H1 (cell line): ENCODE measurements around the gene HOMER1. TPM values are rescaled to one million over a fixed set of nuclear protein-coding genes. Genes with fewer than 3 reads are reported as not detected.

Experiments
- CTCF ChIA-PET: fragments of 300-600 bp; sonication (Branson Sonifier 250); formaldehyde crosslinking; loops from one replicate; lab custom pipeline; 2021; ENCODE audit not compliant: partially characterized antibody; lab: Charles Lee
- POLR2A ChIA-PET: fragments of 300-600 bp; sonication (Branson Sonifier 250); formaldehyde crosslinking; loops from one replicate; lab custom pipeline; 2021; ENCODE audit warnings: inconsistent platforms; ENCODE audit not compliant: partially characterized antibody; lab: Charles Lee
- DNase-seq, 2 experiments: peaks; one replicate each; pipeline versions ENCODE4 v3.0.0 to v3.0.0-alpha.2; 2010 to 2022; ENCODE audit warnings: low spot score in 2 of 2, low read depth in 1 of 2, mixed read lengths in 1 of 2
- FAIRE-seq: peaks from 2 replicates; lab custom pipeline; 2011; peaks lifted over from hg19 to GRCh38; lab: Jason Lieb, UNC
- H2AFZ ChIP-seq: 2 replicates; pipeline ENCODE4 v1.8.1; 2012; ENCODE audit warnings: low read length, inconsistent platforms
- H2AK5ac ChIP-seq: 2 replicates; pipeline ENCODE4 v1.6.1; 2013; ENCODE audit warnings: low read depth, low read length
- H2BK120ac ChIP-seq: replicated peaks from 2 replicates; pipeline ENCODE3; 2013; ENCODE audit warnings: low read depth, low read length, inconsistent platforms
- H2BK12ac ChIP-seq: 2 replicates; pipeline ENCODE4 v1.6.1; 2013; ENCODE audit warnings: low read depth, low read length
- H2BK15ac ChIP-seq: 2 replicates; pipeline ENCODE4 v1.6.1; 2013; ENCODE audit warnings: low read length
- H2BK20ac ChIP-seq: 2 replicates; pipeline ENCODE4 v1.6.1; 2013; ENCODE audit warnings: low read length
- H2BK5ac ChIP-seq: 2 replicates; pipeline ENCODE4 v1.6.1; 2013; ENCODE audit warnings: low read depth, low read length
- H3K14ac ChIP-seq: 2 replicates; pipeline ENCODE4 v1.6.1; 2013; ENCODE audit warnings: inconsistent platforms; ENCODE audit not compliant: insufficient read length
- H3K18ac ChIP-seq: 2 replicates; pipeline ENCODE4 v1.6.1; 2013; ENCODE audit warnings: low read length; ENCODE audit errors: extremely low read depth
- H3K23ac ChIP-seq: 2 replicates; pipeline ENCODE4 v1.6.1; 2013; ENCODE audit warnings: inconsistent platforms; ENCODE audit not compliant: insufficient read length
- H3K23me2 ChIP-seq: 2 replicates; pipeline ENCODE4 v1.6.1; 2013; ENCODE audit warnings: low read depth, low read length
- H3K27ac ChIP-seq: 2 replicates; pipeline ENCODE4 v1.6.1; 2011; ENCODE audit warnings: low read depth, low read length, inconsistent platforms
- H3K27me3 ChIP-seq, 4 experiments: replicated peaks in 1 of 4; 1 replicate in 1 of 4; 2 replicates in 3 of 4; pipeline versions ENCODE4 v1.6.1 to v1.8.1; 2011 to 2013; ENCODE audit warnings: low read length in 3 of 4, mild to moderate bottlenecking in 3 of 4, inconsistent platforms in 2 of 4, mixed read lengths in 2 of 4, moderate library complexity in 1 of 4; ENCODE audit not compliant: control insufficient read depth in 3 of 4, insufficient read depth in 3 of 4; ENCODE audit errors: extremely low read depth in 1 of 4
- H3K36me3 ChIP-seq, 4 experiments: 2 replicates each; pipeline versions ENCODE4 v1.6.1 to v1.8.1; 2011 to 2013; ENCODE audit warnings: mild to moderate bottlenecking in 4 of 4, low read length in 3 of 4, moderate library complexity in 2 of 4, control low read depth in 1 of 4, inconsistent platforms in 1 of 4; ENCODE audit not compliant: insufficient read depth in 4 of 4, control insufficient read depth in 2 of 4
- H3K4ac ChIP-seq: replicated peaks from 2 replicates; pipeline ENCODE3; 2013; ENCODE audit warnings: low read length, low read depth, mixed read lengths, inconsistent platforms; ENCODE audit not compliant: insufficient read length
- H3K4me1 ChIP-seq, 4 experiments: replicated peaks in 1 of 4; 1 replicate in 1 of 4; 2 replicates in 3 of 4; pipeline versions ENCODE4 v1.6.1 to v1.8.1; 2011 to 2013; ENCODE audit warnings: low read length in 3 of 4, inconsistent platforms in 2 of 4, mixed read lengths in 1 of 4; ENCODE audit not compliant: insufficient read depth in 4 of 4, control insufficient read depth in 3 of 4
- H3K4me2 ChIP-seq, 2 experiments: 2 replicates each; pipeline versions ENCODE4 v1.6.1 to v1.8.1; 2011 to 2013; ENCODE audit warnings: low read depth in 2 of 2, low read length in 2 of 2, control low read depth in 1 of 2, inconsistent platforms in 1 of 2, mild to moderate bottlenecking in 1 of 2; ENCODE audit not compliant: insufficient read depth in 1 of 2
- H3K4me3 ChIP-seq, 4 experiments: fragments of 200-600, 300-600 bp in 1 of 4; sonication (generic), shearing (Covaris generic), sonication (Bioruptor Twin) in 1 of 4; 2 replicates each; pipeline versions ENCODE4 v1.5.1 to v1.8.1; 2011 to 2016; ENCODE audit warnings: low read length in 4 of 4, low read depth in 3 of 4, control low read depth in 2 of 4, inconsistent platforms in 2 of 4, mild to moderate bottlenecking in 2 of 4, mixed read lengths in 1 of 4, moderate library complexity in 1 of 4; ENCODE audit not compliant: insufficient read depth in 2 of 4; ENCODE audit errors: extremely low read depth in 1 of 4
- H3K56ac ChIP-seq: replicated peaks from 2 replicates; pipeline ENCODE3; 2013; ENCODE audit warnings: low read depth, mild to moderate bottlenecking, mixed read lengths, low read length, inconsistent platforms; ENCODE audit not compliant: insufficient read length
- H3K79me1 ChIP-seq: 2 replicates; pipeline ENCODE4 v1.6.1; 2013; ENCODE audit warnings: low read depth, low read length, control low read depth
- H3K79me2 ChIP-seq, 2 experiments: 2 replicates each; pipeline versions ENCODE4 v1.6.1 to v1.8.1; 2012 to 2013; ENCODE audit warnings: low read length in 2 of 2, mild to moderate bottlenecking in 2 of 2, inconsistent platforms in 1 of 2; ENCODE audit not compliant: insufficient read depth in 2 of 2, control insufficient read depth in 1 of 2
- H3K9ac ChIP-seq, 4 experiments: replicated peaks in 1 of 4; 1 replicate in 1 of 4; 2 replicates in 3 of 4; pipeline versions ENCODE4 v1.6.1 to v1.8.1; 2011 to 2013; ENCODE audit warnings: low read depth in 3 of 4, low read length in 3 of 4, control low read depth in 2 of 4, mild to moderate bottlenecking in 2 of 4, moderate library complexity in 2 of 4, inconsistent platforms in 1 of 4; ENCODE audit errors: extremely low read depth in 1 of 4
- H3K9me3 ChIP-seq, 2 experiments: 2 replicates each; pipeline versions ENCODE4 v1.6.1 to v1.8.1; 2012 to 2013; ENCODE audit warnings: mild to moderate bottlenecking in 2 of 2, moderate library complexity in 2 of 2, control low read depth in 1 of 2, inconsistent platforms in 1 of 2, low read depth in 1 of 2, low read length in 1 of 2, mixed read lengths in 1 of 2; ENCODE audit not compliant: insufficient read depth in 2 of 2
- H4K20me1 ChIP-seq, 2 experiments: replicated peaks in 1 of 2; 2 replicates each; pipeline versions ENCODE3 to v1.8.1; 2011 to 2013; ENCODE audit warnings: inconsistent platforms in 2 of 2, low read length in 2 of 2, mild to moderate bottlenecking in 1 of 2; ENCODE audit not compliant: insufficient read depth in 2 of 2, control insufficient read depth in 1 of 2
- H4K5ac ChIP-seq: 2 replicates; pipeline ENCODE4 v1.6.1; 2013; ENCODE audit warnings: low read length, low read depth, mixed read lengths, inconsistent platforms; ENCODE audit not compliant: insufficient read length
- H4K8ac ChIP-seq: 2 replicates; pipeline ENCODE4 v1.8.0; 2013; ENCODE audit warnings: mild to moderate bottlenecking, moderate library complexity, low read length, inconsistent platforms; ENCODE audit not compliant: insufficient read depth; ENCODE audit errors: extremely low read depth
- H4K91ac ChIP-seq: replicated peaks from 2 replicates; pipeline ENCODE3; 2013; ENCODE audit warnings: low read length, mixed read lengths, inconsistent platforms; ENCODE audit not compliant: insufficient read length
- ASH2L ChIP-seq: fragments of 200-600, 300-600 bp; sonication (generic); IDR thresholded peaks from one replicate; pipeline ENCODE4 v1.7.1; 2017; ENCODE audit warnings: low read length
- CREB1 ChIP-seq: IDR thresholded peaks from 2 replicates; pipeline ENCODE4 v1.6.1; 2012; ENCODE audit warnings: inconsistent platforms
- EGR1 ChIP-seq: IDR thresholded peaks from 2 replicates; pipeline ENCODE4 v1.6.1; 2011; ENCODE audit warnings: low read depth, low read length, borderline replicate concordance
- HDAC6 ChIP-seq: IDR thresholded peaks from one replicate; pipeline ENCODE4 v1.7.1; 2012; ENCODE audit warnings: low read depth, mild to moderate bottlenecking, inconsistent platforms, low read length, moderate library complexity
- KDM1A ChIP-seq: fragments of 200-600, 300-600 bp; sonication (generic); IDR thresholded peaks from 2 replicates; pipeline ENCODE4 v1.7.1; 2016; ENCODE audit warnings: mild to moderate bottlenecking, low read length, borderline replicate concordance
- KDM5A ChIP-seq: fragments of 200-600 bp; IDR thresholded peaks from 2 replicates; pipeline ENCODE4 v1.7.1; 2012; ENCODE audit warnings: mild to moderate bottlenecking, low read length, inconsistent platforms, mixed read lengths
- POLR2AphosphoS5 ChIP-seq: IDR thresholded peaks from 2 replicates; pipeline ENCODE4 v1.6.1; 2011; ENCODE audit warnings: low read depth, low read length
- RXRA ChIP-seq: IDR thresholded peaks from 2 replicates; pipeline ENCODE4 v1.6.1; 2011; ENCODE audit warnings: low read depth, mild to moderate bottlenecking, low read length, moderate library complexity; ENCODE audit not compliant: insufficient read depth
- SP4 ChIP-seq: IDR thresholded peaks from 2 replicates; pipeline ENCODE4 v1.6.1; 2012; ENCODE audit warnings: low read length, inconsistent platforms
- SRF ChIP-seq: IDR thresholded peaks from 2 replicates; pipeline ENCODE4 v1.6.1; 2011; ENCODE audit warnings: mild to moderate bottlenecking, low read depth, low read length, moderate library complexity
- SUZ12 ChIP-seq: fragments of 200-600 bp; sonication (generic); IDR thresholded peaks from 2 replicates; pipeline ENCODE4 v1.6.1; 2012; ENCODE audit warnings: mild to moderate bottlenecking, inconsistent platforms, low read length, moderate library complexity, mixed read lengths
- TBP ChIP-seq: IDR thresholded peaks from 2 replicates; pipeline ENCODE4 v1.6.1; 2011; ENCODE audit warnings: low read depth, low read length, improper control_type of control experiment
- WGBS, 2 experiments: shearing (Covaris generic) in 1 of 2; methylation state at CpG; one replicate each; pipeline versions ENCODE4 v1.1.6 to v1.1.7; 2013 to 2015; ENCODE audit warnings: low lambda C conversion rate in 2 of 2, mixed read lengths in 2 of 2, inconsistent platforms in 1 of 2, low coverage in 1 of 2, missing lambda C conversion rate in 1 of 2; ENCODE audit not compliant: insufficient replicate concordance in 2 of 2, insufficient coverage in 1 of 2, insufficient read length in 1 of 2; ENCODE audit errors: extremely low coverage in 1 of 2, missing lambda C conversion rate in 1 of 2; 5-methylcytosine and 5-hydroxymethylcytosine counted together
- polyA plus RNA-seq, 7 experiments: library from polyadenylated mRNA; depleted of rRNA in 3 of 7; stranded (reverse) in 5 of 7; unstranded in 2 of 7; fragments of >200 nt in 5 of 7; fragments of 200-250 nt in 2 of 7; gene quantifications; 1 replicate in 5 of 7; 2 replicates in 1 of 7; 4 replicates in 1 of 7; pipeline versions ENCODE4 v1.2.1 to v1.2.3, GENCODE V29; 2011 to 2013; ENCODE audit warnings: missing spikeins in 2 of 7, mixed read lengths in 2 of 7
- total RNA-seq: library from RNA; stranded (reverse); fragmentation: NEBNext Ultra II Directional; extraction: Animal tissue kit (Norgen Biotek cat#: 25700); gene quantifications from 2 replicates; pipeline ENCODE4 v1.2.1, GENCODE V29; 2021
- TF ChIP-seq, protein P1 (sequence below), 3 experiments: IDR thresholded peaks; 1 replicate in 2 of 3; 2 replicates in 1 of 3; pipeline versions ENCODE4 v1.5.1 to v1.6.1; 2011; ENCODE audit warnings: low read length in 3 of 3, mild to moderate bottlenecking in 3 of 3, inconsistent platforms in 2 of 3, low read depth in 1 of 3, moderate library complexity in 1 of 3; ENCODE audit not compliant: insufficient read depth in 1 of 3; ENCODE audit errors: control extremely low read depth in 1 of 3

Gene HOMER1
- total and polyA plus RNA-seq, 2 of the 8 experiments (the other 6 are each of a cell fraction or from before 2014, with no cell fraction given), result 6.4 to 57.9 TPM

DNA sequence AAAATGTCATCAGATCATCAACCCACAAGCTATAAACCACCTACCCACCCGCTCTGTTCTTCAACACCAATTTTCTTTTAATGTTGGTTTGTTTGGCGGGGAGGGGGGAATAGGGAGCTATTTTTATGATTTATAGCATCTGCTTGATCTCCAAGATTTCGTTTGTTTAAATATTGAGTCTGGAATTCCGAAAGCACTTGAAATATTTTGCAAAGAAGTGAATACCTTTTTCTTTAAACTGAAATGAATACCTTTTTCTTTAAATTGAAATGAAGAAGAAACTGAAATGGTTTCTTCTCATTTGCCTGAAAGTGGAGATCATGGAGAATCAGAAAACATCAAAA is 49.3 kb upstream of the HOMER1 start:
- WGBS, 2 experiments, result 66% methylated on average over 4 of the region's 4 CpGs; no CpG with 5 or more reads in 1 of the 2 experiments
- no peaks in the 10 kb centered on the region for H3K27me3 ChIP-seq
- DNase-seq (no peak), FAIRE-seq (no peak)
- no peak overlapping the region for H2BK120ac ChIP-seq
- H2AK5ac ChIP-seq, result no peak overlapping the region
- peak overlapping the region in 1 of 4 experiments; percentile 28; a peak in 1 of 8 replicates for H3K4me3 ChIP-seq
- H3K4ac ChIP-seq, result no peak overlapping the region
- POLR2A ChIA-PET, result interaction anchor here (1.3 kb wide), 1 partner anchor 10 kb away, joined by 5 read pairs; no protein-coding TSS in a partner anchor
- no peak overlapping the region for H4K91ac ChIP-seq
- H3K27ac ChIP-seq, result no peak overlapping the region
- H3K23ac ChIP-seq, result no peak overlapping the region
- no peaks in the 10 kb centered on the region for H3K36me3 ChIP-seq
- peak overlapping the region; percentile 15 to 27; a peak in 2 of 4 replicates for H3K4me2 ChIP-seq
- H4K8ac ChIP-seq, result no peak overlapping the region
- CTCF ChIA-PET, result interaction anchor here (0.6 to 1.3 kb wide), 5 partner anchors 9 to 212 kb away, joined by 3 to 4 read pairs (median 3); no protein-coding TSS in a partner anchor
- H3K56ac ChIP-seq, result no peak overlapping the region
- H4K5ac ChIP-seq, result no peak overlapping the region
- peak overlapping the region; percentile 48 for H3K18ac ChIP-seq
- no peak overlapping the region for H2BK20ac ChIP-seq
- no peak overlapping the region for H2BK12ac ChIP-seq
- H3K79me2 ChIP-seq, result no peaks in the 10 kb centered on the region
- no peak overlapping the region for H3K14ac ChIP-seq
- H3K4me1 ChIP-seq, result peaks cover 0 to 5% (median 0%) of the 10 kb centered on the region in 4 experiments; a peak in 1 of 7 replicates
- no peaks in the 10 kb centered on the region for H3K79me1 ChIP-seq
- H2BK5ac ChIP-seq, result no peak overlapping the region
- no peak overlapping the region for H2BK15ac ChIP-seq
- no peaks in the 10 kb centered on the region for H3K9me3 ChIP-seq
- 0 out of 2 replicates have a peak overlapping the region, but pooled peaks have one; percentile 4 for H2AFZ ChIP-seq
- no peaks in the 10 kb centered on the region for H3K23me2 ChIP-seq
- no peaks in the 10 kb centered on the region for H4K20me1 ChIP-seq
- H3K9ac ChIP-seq, result no peak overlapping the region
- TF ChIP-seq CREB1 (no peak), SUZ12 (no peak), HDAC6 (no peak), SRF (no peak), POLR2AphosphoS5 (no peak), ASH2L (no peak), KDM1A (no peak), KDM5A (no peak), SP4 (no peak), TBP (no peak), EGR1 (no peak), RXRA (no peak)
- TF ChIP-seq, protein P1, sequence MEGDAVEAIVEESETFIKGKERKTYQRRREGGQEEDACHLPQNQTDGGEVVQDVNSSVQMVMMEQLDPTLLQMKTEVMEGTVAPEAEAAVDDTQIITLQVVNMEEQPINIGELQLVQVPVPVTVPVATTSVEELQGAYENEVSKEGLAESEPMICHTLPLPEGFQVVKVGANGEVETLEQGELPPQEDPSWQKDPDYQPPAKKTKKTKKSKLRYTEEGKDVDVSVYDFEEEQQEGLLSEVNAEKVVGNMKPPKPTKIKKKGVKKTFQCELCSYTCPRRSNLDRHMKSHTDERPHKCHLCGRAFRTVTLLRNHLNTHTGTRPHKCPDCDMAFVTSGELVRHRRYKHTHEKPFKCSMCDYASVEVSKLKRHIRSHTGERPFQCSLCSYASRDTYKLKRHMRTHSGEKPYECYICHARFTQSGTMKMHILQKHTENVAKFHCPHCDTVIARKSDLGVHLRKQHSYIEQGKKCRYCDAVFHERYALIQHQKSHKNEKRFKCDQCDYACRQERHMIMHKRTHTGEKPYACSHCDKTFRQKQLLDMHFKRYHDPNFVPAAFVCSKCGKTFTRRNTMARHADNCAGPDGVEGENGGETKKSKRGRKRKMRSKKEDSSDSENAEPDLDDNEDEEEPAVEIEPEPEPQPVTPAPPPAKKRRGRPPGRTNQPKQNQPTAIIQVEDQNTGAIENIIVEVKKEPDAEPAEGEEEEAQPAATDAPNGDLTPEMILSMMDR (IDR thresholded peaks at IDR 0.05; ENCODE audit: control extremely low read depth in 1 of 3, insufficient read depth in 1 of 3, low read depth in 1 of 3, low read length in 3 of 3), result no peak
